Lower leg skin (tissue), 4 donors: ENCODE data around the gene GRAMD4. TPM values are rescaled to one million over a fixed set of nuclear protein-coding genes. Genes with fewer than 3 reads are reported as not detected.

ENCODE experiments used
- DNase-seq, 2 donors: peaks; one replicate each; pipeline ENCODE4 v3.0.0-alpha.2; 2019; ENCODE audit warnings: low spot score in 2 of 2
- H3K4me3 ChIP-seq: fragments of 200-600 bp; sonication (generic); 2 replicates; pipeline ENCODE4 v1.5.1; 2017; ENCODE audit warnings: mild to moderate bottlenecking, low read depth; ENCODE audit not compliant: poor library complexity, severe bottlenecking
- CTCF ChIP-seq, 3 donors: fragments of 450-650 bp; IDR thresholded peaks; one replicate each; pipeline ENCODE4 v1.5.1; 2016; ENCODE audit warnings: antibody characterized with exemption in 3 of 3, mild to moderate bottlenecking in 3 of 3, moderate library complexity in 2 of 3
- POLR2A ChIP-seq, 2 donors: fragments of 450-650 bp; IDR thresholded peaks; one replicate each; pipeline ENCODE4 v1.6.1; 2016 to 2017; ENCODE audit warnings: antibody characterized with exemption in 2 of 2, mild to moderate bottlenecking in 1 of 2, moderate library complexity in 1 of 2
- WGBS, 2 donors: methylation state at CpG; one replicate each; pipeline ENCODE4 v1.1.5; 2018; 5-methylcytosine and 5-hydroxymethylcytosine counted together
- intact Hi-C: fragments of 100-400 bp; cut with DNase I; formaldehyde crosslinking; loops from one replicate; pipeline ENCODE4 v1.15.0; 2023; ENCODE audit warnings: low total_unique reads
- total RNA-seq, 4 donors: library from RNA; depleted of rRNA; stranded (reverse); fragments of >200 nt; gene quantifications; one replicate each; pipeline ENCODE4 v1.1.0, GENCODE V29; 2016

The GRAMD4 gene
- total RNA-seq, 4 donors from 2014 or later: 78.7 to 136 (median 117) TPM

- H3K4me3 ChIP-seq: no peak overlapping the region
- TF ChIP-seq CTCF (IDR thresholded peaks at IDR 0.05) (no peak), POLR2A (IDR thresholded peaks at IDR 0.05) (no peak)
- intact Hi-C loops: no loop called here
- DNase-seq: no peak
- 92 to 94% methylated on average over 32 of the region's 32 CpGs for WGBS, 2 donors
Measured at GRCh38 chr22:46707827-46708570, 87.8 kb downstream of the GRAMD4 start.

GRCh38 chr22:46708766-46709330, 88.7 kb downstream of the GRAMD4 start:
- no peak overlapping the region for H3K4me3 ChIP-seq
- TF ChIP-seq CTCF (IDR thresholded peaks at IDR 0.05): no peak
- TF ChIP-seq POLR2A (IDR thresholded peaks at IDR 0.05): no peak
- WGBS, 2 donors: 88 to 95% methylated on average over 14 to 16 of the region's 17 CpGs
- intact Hi-C loops: no loop called here
- DNase-seq: no peak

- 92 to 94% methylated on average over 11 of the region's 11 CpGs for WGBS, 2 donors
Measured at GRCh38 chr22:46710806-46711205, 90.6 kb downstream of the GRAMD4 start.

GRCh38 chr22:46712288-46712687, 92.1 kb downstream of the GRAMD4 start:
- no peak overlapping the region for H3K4me3 ChIP-seq
- no peak for DNase-seq
- intact Hi-C loops: no loop called here
- WGBS, 2 donors: 95 to 98% methylated on average over 8 of the region's 8 CpGs
- TF ChIP-seq CTCF (IDR thresholded peaks at IDR 0.05): no peak
- no peak for TF ChIP-seq POLR2A (IDR thresholded peaks at IDR 0.05)

More at GRCh38 chr22:46710806-46711205, 90.6 kb downstream of the GRAMD4 start:
- DNase-seq: no peak
- intact Hi-C loops: no loop called here
- TF ChIP-seq POLR2A (IDR thresholded peaks at IDR 0.05): no peak
- TF ChIP-seq CTCF (IDR thresholded peaks at IDR 0.05): no peak
- no peak overlapping the region for H3K4me3 ChIP-seq

- H3K4me3 ChIP-seq: no peak overlapping the region
- WGBS, 2 donors: 23 to 31% methylated on average over 4 of the region's 4 CpGs
- DNase-seq: no peak
- no peak for TF ChIP-seq CTCF (IDR thresholded peaks at IDR 0.05)
- no peak for TF ChIP-seq POLR2A (IDR thresholded peaks at IDR 0.05)
- intact Hi-C loops: no loop called here
Measured at GRCh38 chr22:46714550-46714949, 94.4 kb downstream of the GRAMD4 start.
